PC-3 (cell line): ENCODE data around the gene DUOX1. TPM values are rescaled to one million over a fixed set of nuclear protein-coding genes. Genes with fewer than 3 reads are reported as not detected.
"Not testable (repeated sequence)": the region's sequence is repeated elsewhere in the genome, so short reads cannot be mapped to it uniquely, and the experiment has no call there.

Source experiments
- ATAC-seq: fragments of 200-7000 bp; cut with Tn5 transposase; 2 replicates; pipeline ENCODE4 v1.9.1; 2020; ENCODE audit warnings: mild to moderate bottlenecking, moderate library complexity
- BruUV-seq: library from RNA; stranded (reverse); fragments of 400-500 nt; replicated peaks from 2 replicates; lab custom pipeline; 2021; lab: Mats Ljungman, UMichigan
- CTCF ChIA-PET: fragments of 300-600 bp; sonication (Branson Sonifier 250); formaldehyde crosslinking; loops from one replicate; lab custom pipeline; 2022; ENCODE audit warnings: antibody characterized with exemption; lab: Charles Lee
- POLR2A ChIA-PET: fragments of 300-600 bp; sonication (Branson Sonifier 250); formaldehyde crosslinking; loops from one replicate; lab custom pipeline; 2022; ENCODE audit warnings: antibody characterized with exemption; ENCODE audit not compliant: unreplicated experiment; lab: Charles Lee
- DNase-seq: peaks from one replicate; pipeline ENCODE4 v3.0.0-alpha.2; 2015
- H2AFZ ChIP-seq: fragments of 300-600 bp; sonication (generic); 2 replicates; pipeline ENCODE4 v1.6.0; 2016; ENCODE audit warnings: antibody characterized with exemption, low read length
- H3F3A ChIP-seq: fragments of 300-600 bp; sonication (generic); one replicate; pipeline ENCODE4 v1.6.0; 2017; ENCODE audit warnings: antibody characterized with exemption, low read length, control low read depth, mild to moderate bottlenecking; ENCODE audit not compliant: unreplicated experiment
- H3K27ac ChIP-seq: fragments of 300-600 bp; sonication (generic); 2 replicates; pipeline ENCODE4 v1.5.1; 2016; ENCODE audit warnings: mild to moderate bottlenecking, low read length
- H3K27me3 ChIP-seq: fragments of 300-600 bp; sonication (generic); 2 replicates; pipeline ENCODE4 v1.6.1; 2016; ENCODE audit warnings: low read length, mixed read lengths
- H3K36me3 ChIP-seq: fragments of 300-600 bp; sonication (generic); 2 replicates; pipeline ENCODE4 v1.6.1; 2016; ENCODE audit warnings: low read depth, mixed run types, low read length, mixed read lengths
- H3K4me1 ChIP-seq: fragments of 300-600 bp; sonication (generic); 2 replicates; pipeline ENCODE4 v1.5.1; 2016; ENCODE audit warnings: low read length; ENCODE audit not compliant: insufficient read depth
- H3K4me2 ChIP-seq: fragments of 300-600 bp; sonication (generic); 2 replicates; pipeline ENCODE4 v1.6.0; 2016; ENCODE audit warnings: low read length
- H3K4me3 ChIP-seq: fragments of 300-600 bp; sonication (generic); 2 replicates; pipeline ENCODE4 v1.5.1; 2016; ENCODE audit warnings: mild to moderate bottlenecking, low read length, mixed read lengths
- H3K79me2 ChIP-seq: fragments of 300-600 bp; sonication (generic); 2 replicates; pipeline ENCODE4 v1.6.1; 2017; ENCODE audit warnings: low read length, mixed read lengths
- H3K9ac ChIP-seq: fragments of 300-600 bp; sonication (generic); 2 replicates; pipeline ENCODE4 v1.6.0; 2016; ENCODE audit warnings: mild to moderate bottlenecking, low read length
- H3K9me2 ChIP-seq: fragments of 300-600 bp; sonication (generic); replicated peaks from 2 replicates; pipeline ENCODE4 v1.6.1; 2016; ENCODE audit warnings: mixed run types, low read length, mixed read lengths
- H3K9me3 ChIP-seq: fragments of 300-600 bp; sonication (generic); 2 replicates; pipeline ENCODE4 v1.6.1; 2016; ENCODE audit warnings: low read length, mixed read lengths
- H4K20me1 ChIP-seq: fragments of 300-600 bp; sonication (generic); 2 replicates; pipeline ENCODE4 v1.6.1; 2016; ENCODE audit warnings: low read length, mixed read lengths
- CTCF ChIP-seq: fragments of 300-600 bp; sonication (generic); conservative IDR thresholded peaks from 2 replicates; pipeline ENCODE4 v1.5.1; 2017; ENCODE audit warnings: antibody characterized with exemption, low read depth, mild to moderate bottlenecking, low read length
- EZH2 ChIP-seq: fragments of 300-600 bp; sonication (generic); IDR thresholded peaks from one replicate; pipeline ENCODE4 v1.6.1; 2017; ENCODE audit warnings: antibody characterized with exemption, mild to moderate bottlenecking, low read length; ENCODE audit not compliant: unreplicated experiment
- EZH2phosphoT487 ChIP-seq: fragments of 300-600 bp; sonication (generic); IDR thresholded peaks from 2 replicates; pipeline ENCODE4 v1.6.1; 2018; ENCODE audit warnings: mild to moderate bottlenecking, antibody characterized with exemption, low read length, borderline replicate concordance
- intact Hi-C: fragments of 100-400 bp; cut with micrococcal nuclease; formaldehyde crosslinking; loops from 2 replicates; pipeline ENCODE4 v1.9.0; 2023
- total RNA-seq: library from RNA; depleted of rRNA; stranded (reverse); fragments of >200 nt; gene quantifications from 2 replicates; pipeline ENCODE4 v1.2.3, GENCODE V29; 2014

DUOX1 gene
- total RNA-seq, 1 experiment from 2014 or later: not detected

- POLR2A ChIA-PET: no interaction called here
- no peak for ATAC-seq
Observed at GRCh38 chr15:45133561-45133920, 3.7 kb downstream of the DUOX1 start.

GRCh38 chr15:45134046-45134445 is 4.3 kb downstream of the DUOX1 start:
- BruUV-seq: no TSS peak
- CTCF ChIA-PET: no interaction called here
- Histone ChIP-seq H4K20me1 (no peaks in the 10 kb centered on the region), H3K9ac (no peak overlapping the region), H3K27me3 (no peaks in the 10 kb centered on the region), H3K9me3 (no peaks in the 10 kb centered on the region), H3K79me2 (no peaks in the 10 kb centered on the region), H3K9me2 (no peaks in the 10 kb centered on the region), H2AFZ (no peak overlapping the region), H3K4me1 (no peaks in the 10 kb centered on the region; the same call in 1 of the 2 replicates), H3K4me2 (no peak overlapping the region), H3K36me3 (no peaks in the 10 kb centered on the region), H3K27ac (no peak overlapping the region), H3K4me3 (no peak overlapping the region), H3F3A (no peaks in the 10 kb centered on the region)
- TF ChIP-seq EZH2: no peak
- TF ChIP-seq EZH2phosphoT487: no peak
- no peak for TF ChIP-seq CTCF
- intact Hi-C loops: no loop called here
- POLR2A ChIA-PET: no interaction called here
- no peak for DNase-seq
- ATAC-seq: no peak

More at GRCh38 chr15:45133561-45133920, 3.7 kb downstream of the DUOX1 start:
- Histone ChIP-seq H3K36me3 (no peaks in the 10 kb centered on the region), H3K4me2 (no peak overlapping the region), H3F3A (no peaks in the 10 kb centered on the region), H3K4me3 (no peak overlapping the region), H4K20me1 (no peaks in the 10 kb centered on the region), H3K9me2 (no peaks in the 10 kb centered on the region), H3K79me2 (no peaks in the 10 kb centered on the region), H3K4me1 (no peaks in the 10 kb centered on the region; the same call in 1 of the 2 replicates), H2AFZ (no peak overlapping the region), H3K27ac (no peak overlapping the region), H3K27me3 (no peaks in the 10 kb centered on the region), H3K9me3 (no peaks in the 10 kb centered on the region), H3K9ac (no peak overlapping the region)
- DNase-seq: no peak
- no TSS peak for BruUV-seq
- intact Hi-C loops: no loop called here
- CTCF ChIA-PET: no interaction called here
- no peak for TF ChIP-seq EZH2phosphoT487
- TF ChIP-seq CTCF: no peak
- TF ChIP-seq EZH2: no peak

- Histone ChIP-seq H3K4me2 (no peak overlapping the region), H3K4me1 (no peaks in the 10 kb centered on the region; the same call in 1 of the 2 replicates), H3K27me3 (no peaks in the 10 kb centered on the region), H3K9me3 (no peaks in the 10 kb centered on the region), H3F3A (no peaks in the 10 kb centered on the region), H3K36me3 (no peaks in the 10 kb centered on the region), H4K20me1 (no peaks in the 10 kb centered on the region), H3K9ac (no peak overlapping the region), H3K79me2 (no peaks in the 10 kb centered on the region), H3K9me2 (no peaks in the 10 kb centered on the region), H3K4me3 (no peak overlapping the region), H2AFZ (no peak overlapping the region), H3K27ac (no peak overlapping the region)
- CTCF ChIA-PET: no interaction called here
- ATAC-seq: no peak
- intact Hi-C loops: no loop called here
- TF ChIP-seq EZH2phosphoT487: no peak
- BruUV-seq: no TSS peak
- no peak for DNase-seq
- POLR2A ChIA-PET: no interaction called here
Observed at GRCh38 chr15:45134682-45135604, 5.1 kb downstream of the DUOX1 start.

- H3K36me3 ChIP-seq, H3K9ac ChIP-seq, H3K79me2 ChIP-seq, H2AFZ ChIP-seq, intact Hi-C loops, H3K27ac ChIP-seq, POLR2A ChIA-PET, H3K4me2 ChIP-seq, H3K9me2 ChIP-seq, ATAC-seq, H3F3A ChIP-seq, DNase-seq, H3K4me3 ChIP-seq, H4K20me1 ChIP-seq, H3K4me1 ChIP-seq, CTCF ChIA-PET, H3K27me3 ChIP-seq, BruUV-seq, H3K9me3 ChIP-seq: not testable (repeated sequence)
Observed at GRCh38 chr15:45135705-45136377, 6.0 kb downstream of the DUOX1 start.
